Thyroid gland (tissue), 4 donors: Measurements from ENCODE around the gene SRPK3.

ENCODE experiments used
- POLR2A ChIP-seq, 2 donors: fragments of 450-650 bp; IDR thresholded peaks; one replicate each; pipeline ENCODE4 v1.6.1; 2017; ENCODE audit warnings: antibody characterized with exemption in 2 of 2, mild to moderate bottlenecking in 2 of 2, moderate library complexity in 1 of 2
- TF ChIP-seq, protein P1 (sequence below), 6 experiments: fragments of 200-600 bp in 3 of 6; fragments of 450-650 bp in 3 of 6; sonication (generic) in 3 of 6; IDR thresholded peaks; one replicate each; pipeline ENCODE4 v1.5.1; 2016 to 2019; ENCODE audit warnings: antibody characterized with exemption in 6 of 6, mild to moderate bottlenecking in 2 of 6, inconsistent platforms in 1 of 6, moderate library complexity in 1 of 6

DNA sequence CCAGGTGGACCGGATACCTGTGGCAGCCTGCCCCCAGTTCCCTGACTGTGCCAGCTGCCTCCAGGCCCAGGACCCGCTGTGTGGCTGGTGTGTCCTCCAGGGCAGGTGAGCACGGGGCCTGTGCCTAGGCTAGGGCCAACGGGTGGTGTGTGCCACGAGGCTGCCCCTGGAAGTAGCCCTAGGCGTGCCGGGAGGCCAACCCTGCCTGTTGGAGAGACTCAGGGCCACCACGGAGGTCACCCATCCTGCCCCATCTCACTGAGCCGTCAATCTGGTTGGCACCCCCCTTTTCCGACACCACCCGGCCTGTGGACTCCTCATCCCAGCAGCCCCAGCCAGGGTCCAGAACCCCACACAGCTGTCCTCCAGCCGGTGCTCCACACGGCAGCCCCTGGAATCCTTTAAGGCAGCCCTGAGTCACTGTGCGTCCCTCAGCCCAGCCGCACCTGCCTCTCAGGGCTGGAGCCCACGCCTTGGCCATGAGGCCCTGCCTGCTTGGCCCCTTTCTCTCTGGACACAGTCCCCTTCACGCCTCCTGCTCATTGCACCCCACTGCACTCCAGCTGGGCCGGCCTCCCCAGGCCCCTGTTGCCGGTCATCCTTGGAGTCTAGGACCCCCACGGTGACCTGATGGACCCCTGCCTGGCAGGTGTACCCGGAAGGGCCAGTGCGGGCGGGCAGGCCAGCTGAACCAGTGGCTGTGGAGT, 11.5 kb upstream of the SRPK3 start:
- TF ChIP-seq, protein P1, sequence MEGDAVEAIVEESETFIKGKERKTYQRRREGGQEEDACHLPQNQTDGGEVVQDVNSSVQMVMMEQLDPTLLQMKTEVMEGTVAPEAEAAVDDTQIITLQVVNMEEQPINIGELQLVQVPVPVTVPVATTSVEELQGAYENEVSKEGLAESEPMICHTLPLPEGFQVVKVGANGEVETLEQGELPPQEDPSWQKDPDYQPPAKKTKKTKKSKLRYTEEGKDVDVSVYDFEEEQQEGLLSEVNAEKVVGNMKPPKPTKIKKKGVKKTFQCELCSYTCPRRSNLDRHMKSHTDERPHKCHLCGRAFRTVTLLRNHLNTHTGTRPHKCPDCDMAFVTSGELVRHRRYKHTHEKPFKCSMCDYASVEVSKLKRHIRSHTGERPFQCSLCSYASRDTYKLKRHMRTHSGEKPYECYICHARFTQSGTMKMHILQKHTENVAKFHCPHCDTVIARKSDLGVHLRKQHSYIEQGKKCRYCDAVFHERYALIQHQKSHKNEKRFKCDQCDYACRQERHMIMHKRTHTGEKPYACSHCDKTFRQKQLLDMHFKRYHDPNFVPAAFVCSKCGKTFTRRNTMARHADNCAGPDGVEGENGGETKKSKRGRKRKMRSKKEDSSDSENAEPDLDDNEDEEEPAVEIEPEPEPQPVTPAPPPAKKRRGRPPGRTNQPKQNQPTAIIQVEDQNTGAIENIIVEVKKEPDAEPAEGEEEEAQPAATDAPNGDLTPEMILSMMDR (IDR thresholded peaks at IDR 0.05), result no peak
- no peak for TF ChIP-seq POLR2A (IDR thresholded peaks at IDR 0.05)
